ENCODE measurements around the gene ZNF436.

Gene ZNF436

DNA sequence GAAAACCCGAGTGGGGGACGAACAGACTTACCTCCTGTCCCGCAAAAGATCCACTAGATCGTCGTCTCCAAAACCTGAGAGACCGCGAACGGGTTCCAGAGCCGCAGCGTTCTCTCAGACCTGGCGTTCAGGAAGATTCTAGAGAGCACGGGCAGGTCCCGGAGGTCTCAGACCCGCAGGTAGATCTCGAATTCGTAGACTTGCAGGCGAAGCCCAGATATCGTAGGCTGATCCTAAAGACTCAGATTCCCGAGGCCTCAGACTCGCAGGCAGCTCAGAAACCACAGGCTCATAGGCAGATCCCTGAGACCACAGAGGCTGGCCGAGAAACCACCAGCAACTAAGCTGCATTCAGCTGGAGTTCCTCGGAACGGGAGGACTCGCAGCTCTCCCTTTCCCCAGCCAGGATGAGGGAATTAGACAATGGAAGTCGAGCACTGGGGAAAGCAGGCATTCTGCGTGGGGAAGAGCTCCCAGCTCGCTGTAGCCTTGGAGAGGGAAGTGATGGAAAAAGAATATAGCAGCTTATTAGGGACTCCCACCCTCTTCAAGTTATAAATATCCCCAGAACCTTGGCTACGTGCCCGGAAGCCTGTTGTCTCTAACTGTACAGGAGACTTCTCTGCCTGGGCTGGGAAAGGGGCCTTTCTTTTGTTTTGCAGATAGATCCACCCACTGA is at the start of gene ZNF436:
Gene ZNF436 (minus strand): TSS at position 502 of the 679 bp plus-strand sequence. CDS start 1,831 bp downstream, outside the sequence.
- DNase-seq (ENCODE audit: low read depth in 3 of 3) = peak in 1 of 3 experiments; percentile 12

DNA sequence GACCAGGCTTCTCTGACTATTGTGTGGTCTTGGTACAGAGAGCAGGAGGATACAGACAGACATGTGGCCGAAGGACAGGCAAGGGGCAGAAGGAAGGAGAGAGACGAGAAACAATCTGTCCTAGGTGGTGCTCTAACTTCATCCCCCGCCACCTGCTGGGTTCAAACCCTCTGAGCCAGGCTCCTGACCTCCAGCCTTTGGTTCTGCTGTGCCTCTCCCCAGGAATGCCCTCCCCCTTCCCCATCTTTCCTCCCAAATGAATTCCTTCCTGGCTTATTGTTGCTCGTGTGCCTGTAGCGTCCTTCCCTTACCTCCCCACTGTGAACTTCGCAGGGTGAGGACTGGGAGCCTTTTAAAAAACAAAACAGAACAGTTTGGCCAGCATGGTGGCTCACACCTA is 49.5 kb upstream of the ZNF436 start:
- no peak for DNase-seq (ENCODE audit: low read depth in 3 of 3)

DNA sequence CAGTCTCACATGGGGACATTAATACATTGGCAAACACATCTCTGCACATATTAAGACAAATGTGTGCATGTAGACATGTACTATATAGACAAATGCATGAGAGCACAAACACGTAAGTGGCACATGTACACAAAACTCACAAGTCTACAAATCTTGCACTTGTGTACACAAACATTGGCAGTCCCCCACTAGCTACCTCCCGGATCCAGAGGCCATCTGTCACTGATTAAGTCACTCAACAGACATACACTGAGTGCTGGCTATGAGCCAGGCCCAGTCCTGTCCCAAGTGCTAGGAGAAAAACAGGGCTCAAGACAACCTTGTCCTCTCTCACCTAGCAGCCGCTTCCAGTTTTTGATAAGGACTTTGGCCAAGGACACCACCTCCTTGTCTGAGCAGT is 47.9 kb upstream of the ZNF436 start:
- no peak for DNase-seq (ENCODE audit: low read depth in 3 of 3)

DNA sequence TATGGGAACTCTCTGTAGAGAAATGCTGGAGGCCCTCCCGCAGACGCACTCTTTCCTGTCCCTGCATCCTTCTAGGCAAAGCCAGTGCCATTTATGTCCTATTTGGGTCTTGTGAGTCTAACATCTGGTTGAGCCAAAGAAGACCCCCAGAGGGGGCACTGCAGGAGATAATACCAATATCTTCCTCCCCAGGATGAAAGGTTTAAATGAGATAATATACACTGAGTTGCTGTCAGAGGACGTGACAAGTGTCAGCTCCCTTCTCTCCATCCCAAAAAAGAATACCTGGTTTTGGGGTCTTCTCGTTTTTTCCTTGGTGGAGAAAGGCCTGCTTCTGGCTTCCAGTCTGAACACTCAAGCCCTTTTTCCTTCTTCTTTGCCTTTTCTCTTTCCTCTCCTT is 47.3 kb upstream of the ZNF436 start:
- no peak for DNase-seq (ENCODE audit: low read depth in 3 of 3)

DNA sequence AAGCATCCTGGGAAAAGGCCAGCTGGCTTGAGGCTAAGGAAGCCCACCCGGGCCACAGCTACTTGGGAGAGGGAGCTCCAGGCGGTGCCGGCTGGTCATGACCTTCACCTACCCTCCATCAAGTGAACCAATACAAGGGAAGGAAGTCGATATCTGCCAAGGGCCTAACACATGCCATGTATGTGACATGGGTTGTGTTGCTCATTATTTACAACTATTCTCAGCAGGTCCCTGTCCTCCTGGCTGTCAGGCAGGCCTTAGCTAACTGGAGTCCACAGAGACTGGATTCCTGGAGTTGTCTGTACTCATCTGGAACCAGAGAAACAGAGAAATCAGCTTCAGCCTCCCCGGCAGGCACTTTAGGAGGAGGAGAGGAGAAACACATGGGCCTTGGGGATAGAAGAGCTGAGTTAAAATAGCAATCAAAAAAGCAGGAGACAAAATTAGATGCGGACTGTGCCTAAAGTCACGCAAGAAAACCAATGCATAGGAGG is 39.2 kb upstream of the ZNF436 start:
- DNase-seq (ENCODE audit: low read depth in 3 of 3) = no peak

DNA sequence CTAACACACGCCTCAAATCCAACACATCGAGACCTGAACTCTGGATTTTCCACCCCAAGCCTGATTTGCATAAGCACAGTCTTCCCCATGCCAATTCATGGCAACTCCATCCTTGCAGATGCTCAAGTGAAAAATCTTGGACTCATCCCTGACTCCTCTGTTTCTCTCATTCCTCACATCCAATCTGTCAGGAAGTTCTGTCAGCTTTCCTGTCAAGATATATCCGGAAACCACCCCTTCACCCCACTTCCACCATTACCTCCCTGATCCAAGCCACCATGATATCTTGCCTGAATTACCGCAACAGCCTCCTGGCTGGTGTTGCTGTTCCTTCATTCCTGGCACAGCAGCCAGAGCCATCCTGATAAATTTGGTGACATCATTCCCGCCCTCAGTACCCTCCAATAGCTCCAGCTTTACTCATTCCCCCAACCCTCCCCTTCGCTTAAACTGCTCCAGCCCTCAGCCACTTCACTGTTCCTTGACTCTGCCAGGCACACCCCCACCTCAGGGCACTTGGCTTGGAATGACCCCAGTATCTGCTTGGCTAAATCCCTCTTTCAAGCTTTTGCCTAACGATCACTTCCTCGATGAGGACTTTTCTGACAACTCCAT is 37.5 kb upstream of the ZNF436 start:
- no peak for DNase-seq (ENCODE audit: low read depth in 3 of 3)

DNA sequence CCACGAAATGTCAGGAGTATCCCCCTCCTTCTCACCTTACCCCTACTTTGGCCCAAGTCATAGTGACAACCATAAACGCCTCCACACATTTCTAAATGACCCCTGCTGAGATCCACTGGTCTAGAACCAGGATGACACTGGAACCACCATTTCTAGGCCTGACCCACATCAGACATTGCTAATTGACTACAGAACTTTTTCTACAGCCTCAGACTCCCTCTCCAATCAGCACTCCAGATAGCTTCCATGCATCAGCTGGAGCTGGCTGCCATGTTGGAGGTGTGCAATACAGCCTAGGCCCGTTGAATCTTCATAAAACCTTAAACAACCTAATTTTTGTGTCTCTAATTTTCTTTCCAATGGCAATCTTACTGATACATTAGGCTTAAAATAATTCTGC is 36.3 kb upstream of the ZNF436 start:
- no peak for DNase-seq (ENCODE audit: low read depth in 3 of 3)

DNA sequence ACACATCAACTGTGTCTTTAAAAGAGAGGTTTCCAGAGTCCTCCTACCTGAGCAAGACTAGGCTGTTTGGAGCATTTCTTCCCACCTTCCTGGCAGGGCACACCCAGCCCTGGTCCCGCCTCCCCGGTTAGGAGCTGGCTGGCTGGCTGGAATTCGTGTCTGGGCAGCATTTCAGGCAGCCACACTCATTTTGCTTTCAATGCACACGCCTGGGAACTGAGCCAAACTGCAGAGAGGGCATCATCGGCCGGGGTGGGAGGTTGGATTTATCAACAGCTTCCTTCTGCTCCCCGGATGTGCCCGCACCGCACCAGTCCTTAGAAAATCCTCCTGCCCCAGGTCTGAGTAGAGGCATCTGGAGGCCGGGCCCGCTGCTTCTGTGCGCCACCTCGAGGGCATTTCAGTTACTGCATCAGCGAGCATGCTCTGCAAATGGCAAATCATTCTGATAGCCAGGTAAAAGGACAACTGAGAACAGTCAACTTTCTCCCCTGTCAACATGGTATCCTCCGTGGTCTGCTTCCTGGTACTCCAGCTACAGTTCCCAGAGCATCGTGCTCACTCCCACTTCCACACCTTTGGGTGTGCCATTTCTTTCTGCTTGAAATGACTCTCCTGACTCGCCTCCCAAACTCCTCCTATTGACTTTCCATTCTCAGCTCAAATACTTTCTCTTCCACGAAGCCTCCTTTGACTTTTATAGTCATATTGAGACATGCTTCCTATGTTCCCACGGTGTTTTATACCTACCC is 34.3 kb upstream of the ZNF436 start:
- DNase-seq (ENCODE audit: low read depth in 3 of 3) = peak; percentile 67 to 74 (median 69)

DNA sequence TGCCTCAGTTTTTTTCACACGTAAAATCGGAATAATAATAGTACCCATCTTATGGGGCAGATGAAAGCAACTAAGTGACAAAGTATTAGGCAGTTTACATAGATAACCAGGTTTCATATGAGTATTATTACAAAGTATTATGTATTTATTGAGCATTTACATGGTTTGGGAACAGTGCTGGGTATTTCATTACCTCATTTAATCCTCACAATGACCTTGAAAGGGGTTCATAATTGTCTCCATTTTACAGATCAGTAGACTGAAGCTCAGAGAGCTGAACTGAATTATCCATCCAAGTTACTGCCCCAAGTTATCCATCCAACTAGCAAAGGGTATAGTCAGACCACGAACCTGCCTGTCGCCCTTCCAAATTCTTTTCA is 33.7 kb upstream of the ZNF436 start:
- no peak for DNase-seq (ENCODE audit: low read depth in 3 of 3)

DNA sequence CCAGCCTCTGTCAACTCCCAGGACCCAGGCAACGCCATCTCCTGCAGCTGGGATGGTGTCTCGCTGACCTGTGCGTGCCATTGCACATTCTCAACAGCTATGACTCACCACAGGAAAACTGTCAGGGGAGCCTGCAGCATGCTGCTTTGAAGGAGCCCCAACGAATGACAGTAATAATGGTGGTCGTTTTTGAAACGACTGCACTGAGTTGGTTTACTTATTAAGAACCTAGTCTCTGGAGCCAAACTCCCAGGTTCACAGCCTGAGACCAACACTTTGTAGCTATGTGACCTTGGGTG is 33.4 kb upstream of the ZNF436 start:
- DNase-seq (ENCODE audit: low read depth in 3 of 3) = no peak

DNA sequence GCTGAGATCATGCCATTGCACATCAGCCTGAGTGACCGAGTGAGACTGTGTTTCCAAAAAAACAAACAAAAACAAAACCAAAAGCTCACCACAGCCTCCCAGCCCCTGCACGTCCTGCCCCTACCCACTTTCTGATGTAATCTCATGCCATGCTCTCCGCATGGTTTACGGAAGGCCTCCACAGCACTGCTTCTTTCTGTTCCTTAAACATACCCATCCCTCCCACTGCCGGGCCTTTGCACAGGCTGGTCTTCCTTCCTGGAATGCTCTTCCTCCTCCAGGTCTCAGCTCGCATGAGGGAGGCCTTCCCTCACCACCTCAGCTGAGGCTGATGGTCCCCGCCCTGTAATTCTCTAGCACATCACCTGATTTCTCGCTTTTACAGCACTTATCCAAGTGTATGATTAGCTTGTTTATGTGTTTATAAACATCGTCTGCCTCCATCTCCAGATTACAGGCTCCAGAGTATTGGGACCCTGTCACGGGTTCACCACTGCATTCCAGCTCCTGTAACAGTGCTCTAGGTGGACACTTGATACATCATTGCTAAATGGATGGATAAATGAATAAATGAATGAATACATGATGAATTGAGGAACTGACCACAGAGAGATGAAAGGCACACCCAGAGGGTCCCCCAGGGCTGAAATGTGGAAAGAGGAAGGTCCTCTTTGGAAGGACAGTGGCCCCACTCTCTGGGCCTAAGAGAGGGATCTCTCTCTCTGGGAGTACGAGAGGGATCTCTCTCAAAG is 32.8 kb upstream of the ZNF436 start:
- no peak for DNase-seq (ENCODE audit: low read depth in 3 of 3)

DNA sequence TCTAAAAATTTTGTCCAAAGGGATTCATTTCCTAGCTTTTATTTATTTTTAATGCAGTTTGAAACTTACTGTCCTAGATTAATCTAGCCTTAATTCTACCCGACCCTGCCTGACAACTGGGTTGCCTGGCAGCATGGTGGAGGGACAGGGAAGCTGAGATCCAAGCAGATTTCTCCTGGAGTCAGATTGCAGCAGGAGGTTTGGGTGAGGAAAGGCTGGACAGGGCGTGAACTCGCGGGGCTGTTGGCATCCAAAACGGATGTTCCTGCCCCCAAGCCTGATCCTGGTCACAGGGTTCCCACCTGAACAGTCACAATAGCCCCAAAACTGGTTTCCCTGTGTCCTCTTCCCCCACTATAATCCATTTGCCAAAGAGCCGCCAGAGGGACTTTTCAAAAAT is 31.7 kb upstream of the ZNF436 start:
- no peak for DNase-seq (ENCODE audit: low read depth in 3 of 3)

DNA sequence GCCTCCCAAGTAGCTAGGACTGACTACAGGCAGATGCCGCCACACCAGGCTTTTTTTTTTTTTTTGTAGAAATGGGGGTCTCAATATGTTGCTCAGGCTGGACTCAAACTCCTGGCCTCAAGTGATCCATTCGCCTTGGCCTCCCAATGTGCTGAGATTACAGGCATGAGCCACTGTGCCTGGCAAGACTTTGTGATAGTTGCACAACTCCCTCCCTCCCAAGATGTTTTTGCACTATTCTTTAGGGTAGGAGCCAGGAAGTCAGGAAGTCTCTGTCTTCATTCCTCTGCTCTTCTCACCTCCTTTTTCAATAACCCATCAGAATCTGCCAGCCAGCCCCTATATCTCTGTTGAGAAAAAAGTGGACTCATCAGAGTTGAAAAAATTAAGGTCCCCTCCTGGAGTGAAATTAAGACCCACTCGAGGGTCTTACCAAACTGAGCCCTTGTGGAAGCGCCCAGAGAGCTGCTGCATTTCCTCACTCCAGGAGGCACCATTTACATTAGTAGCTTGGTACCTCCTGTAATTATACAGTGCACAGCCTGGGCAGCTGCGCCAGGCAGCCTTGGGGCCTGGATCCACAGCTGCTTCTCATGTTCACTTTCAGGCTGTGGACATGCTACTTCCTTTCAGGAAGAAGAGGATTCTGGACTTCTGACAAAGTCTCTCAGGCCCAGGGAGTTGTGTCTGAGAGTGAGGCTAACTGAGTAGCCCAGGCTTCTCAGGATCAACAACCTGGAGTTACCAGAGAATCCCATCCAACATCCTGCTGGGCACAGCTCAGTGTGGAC is 30.9 kb upstream of the ZNF436 start:
- no peak for DNase-seq (ENCODE audit: low read depth in 3 of 3)

DNA sequence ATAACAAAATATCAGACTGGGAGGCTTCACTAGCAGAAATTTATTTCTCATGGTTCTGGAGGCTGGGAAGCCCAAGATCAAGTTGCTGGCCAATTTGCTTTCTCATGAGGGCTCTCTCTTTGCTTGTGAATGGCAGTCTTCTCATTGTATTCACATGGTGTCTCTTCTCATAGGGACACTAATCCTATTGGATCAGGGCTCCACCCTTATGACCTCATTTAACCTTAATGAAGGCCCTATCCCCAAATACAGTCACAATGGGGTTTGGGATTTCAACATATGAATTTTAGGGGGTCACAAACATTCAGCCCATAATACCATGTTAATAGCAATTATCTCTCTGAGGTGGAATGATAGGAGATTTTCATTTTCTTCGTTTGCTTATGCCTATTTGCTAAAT is 29.6 kb upstream of the ZNF436 start:
- no peak for DNase-seq (ENCODE audit: low read depth in 3 of 3)

DNA sequence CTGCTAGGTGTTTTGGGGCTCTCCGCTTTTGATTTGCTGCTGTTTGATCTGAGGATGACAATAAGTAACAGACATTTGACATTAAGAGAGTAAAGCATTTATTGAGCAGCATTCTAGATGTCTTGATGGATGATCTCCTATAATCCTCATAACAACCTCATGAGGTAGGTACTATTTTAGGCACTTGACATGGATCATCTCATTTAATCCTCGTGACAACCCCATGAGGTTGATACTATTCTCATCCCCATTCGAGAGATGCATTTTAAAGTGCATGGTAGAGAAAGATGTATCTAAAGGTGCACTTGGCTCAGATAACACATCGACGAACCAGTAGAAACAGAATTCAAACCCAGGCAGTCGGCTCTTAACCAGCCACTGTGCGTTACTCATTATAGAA is 28.3 kb upstream of the ZNF436 start:
- no peak for DNase-seq (ENCODE audit: low read depth in 3 of 3)

DNA sequence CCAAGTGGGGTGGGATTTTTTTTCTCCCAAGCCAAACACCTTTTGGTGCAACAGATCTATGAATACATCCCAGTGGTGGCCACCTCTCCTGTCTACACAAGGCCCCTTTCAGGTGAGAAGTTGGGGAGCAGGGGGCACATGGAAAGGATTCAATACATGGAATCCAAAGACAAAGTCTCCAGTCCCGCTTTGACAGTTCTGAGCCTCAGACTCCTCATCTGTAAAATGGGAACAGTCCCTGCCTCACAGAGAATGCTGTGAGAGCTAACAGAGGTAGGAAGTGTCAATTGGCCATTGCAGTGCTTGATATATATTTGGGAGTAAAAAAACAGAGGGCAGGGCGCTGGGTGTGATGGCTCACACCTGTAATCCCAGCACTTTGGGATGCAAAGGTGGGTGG is 26.7 kb upstream of the ZNF436 start:
- DNase-seq (ENCODE audit: low read depth in 3 of 3) = no peak

DNA sequence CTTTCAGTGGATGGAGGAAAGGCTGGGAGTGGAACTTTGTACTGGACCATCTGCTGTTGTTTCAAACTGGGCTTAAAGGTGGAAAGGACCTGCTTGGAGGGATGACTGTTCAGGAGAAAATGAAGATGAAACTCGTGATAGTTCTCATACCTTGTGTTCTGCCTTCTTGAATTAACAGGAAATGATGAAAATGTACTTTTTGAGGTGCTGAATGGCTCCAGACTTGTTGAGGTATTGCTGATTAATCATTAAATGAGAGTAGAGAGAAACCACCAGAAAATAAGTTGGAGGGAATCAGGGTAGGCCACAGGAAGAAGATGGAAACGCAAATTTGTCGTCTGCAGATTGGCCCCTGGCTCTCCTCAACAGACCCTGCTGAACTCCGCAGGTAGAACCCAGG is 26.2 kb upstream of the ZNF436 start:
- DNase-seq (ENCODE audit: low read depth in 3 of 3) = no peak

DNA sequence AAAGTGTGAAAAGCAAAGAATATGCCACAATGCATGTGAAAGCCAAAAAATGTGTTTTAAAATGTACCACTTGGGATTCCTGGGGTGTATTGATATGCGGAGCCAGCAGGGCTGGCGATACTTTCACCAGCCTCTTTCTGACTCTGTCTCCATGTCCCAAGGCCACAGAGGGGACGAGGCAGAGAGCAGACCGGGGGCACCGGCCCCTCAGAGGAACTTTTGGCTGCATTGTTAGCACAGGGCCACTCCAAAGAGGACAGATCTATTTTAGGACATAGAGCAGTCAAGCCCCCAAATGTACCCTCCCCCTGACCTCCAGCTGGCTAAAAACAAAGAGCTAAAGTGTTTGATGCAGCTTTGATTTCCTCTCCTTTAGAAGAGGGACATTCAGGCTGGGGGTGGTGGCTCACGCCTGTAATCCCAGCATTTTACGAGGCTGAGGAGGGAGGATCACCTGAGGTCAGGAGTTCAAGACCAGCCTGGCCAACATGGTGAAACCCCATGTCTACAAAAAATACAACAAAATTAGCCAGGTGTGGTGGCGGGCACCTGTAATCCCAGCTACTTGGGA is 25.6 kb upstream of the ZNF436 start:
- no peak for DNase-seq (ENCODE audit: low read depth in 3 of 3)

DNA sequence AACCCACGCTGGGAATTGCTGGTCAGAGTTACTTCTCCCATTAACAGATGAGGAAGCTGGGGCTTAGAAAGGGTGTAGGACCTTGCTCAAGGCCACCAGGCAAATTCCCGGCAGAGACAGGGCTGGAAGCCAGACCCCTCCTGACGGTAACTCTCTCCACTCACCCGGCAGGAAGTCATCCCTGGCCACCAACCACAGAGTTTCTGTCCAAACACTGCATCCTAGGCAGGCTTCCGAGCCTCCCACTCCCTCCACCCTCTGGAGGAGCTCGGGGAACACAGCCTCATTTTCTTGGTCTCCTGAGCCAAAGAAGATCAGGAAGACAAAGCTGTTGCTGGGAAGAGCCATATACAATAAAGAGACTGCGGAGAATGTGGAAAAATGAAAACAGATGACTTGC is 25.0 kb upstream of the ZNF436 start:
- DNase-seq (ENCODE audit: low read depth in 3 of 3) = no peak

DNA sequence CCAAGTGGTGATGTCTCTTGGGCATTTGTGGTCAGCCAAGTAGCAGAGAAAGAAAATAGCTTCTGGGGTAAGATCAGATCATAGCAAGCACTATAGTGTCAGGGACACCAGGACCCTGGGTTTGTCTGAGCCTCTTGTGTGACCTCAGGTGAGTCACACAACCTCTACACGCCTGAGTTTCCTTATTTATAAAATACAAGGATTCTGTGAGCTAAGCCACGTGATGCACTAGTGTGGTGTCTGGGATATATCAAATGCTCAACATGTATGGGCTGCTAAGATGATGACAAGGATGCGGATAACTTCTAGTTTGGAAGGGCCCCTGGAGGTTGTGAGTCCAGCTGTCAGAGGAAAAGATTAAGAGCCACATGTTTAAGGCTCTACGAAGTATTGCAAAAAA is 24.5 kb upstream of the ZNF436 start:
- no peak for DNase-seq (ENCODE audit: low read depth in 3 of 3)

DNA sequence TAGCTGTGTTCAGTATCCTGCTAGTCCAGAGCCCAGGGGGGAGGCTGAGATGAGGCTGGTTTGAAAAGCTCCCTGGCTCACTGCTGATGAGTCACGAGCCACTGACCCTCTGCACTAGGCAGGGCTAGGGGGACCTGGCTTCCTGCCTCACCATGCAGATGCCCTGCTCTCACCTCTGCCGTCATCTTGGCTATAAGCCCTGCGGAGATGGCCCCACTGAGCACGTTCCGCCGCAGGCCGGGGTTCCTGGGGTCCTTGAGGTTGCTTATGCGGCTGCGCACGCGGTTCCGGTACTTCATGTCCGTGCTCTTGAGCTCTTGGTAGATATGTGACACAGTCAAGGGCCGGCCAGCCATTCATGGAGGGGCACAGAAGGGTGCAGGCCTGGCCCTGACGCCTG is 24.1 kb upstream of the ZNF436 start:
- DNase-seq (ENCODE audit: low read depth in 3 of 3) = no peak

Measured in stimulated activated CD4-positive, alpha-beta T cell treated with anti-CD3 and anti-CD28 coated beads, TNF-alpha, amount 100 ng/mL, for 4 hours (primary cell).